ENCODE results near the gene F13B.

DNA sequence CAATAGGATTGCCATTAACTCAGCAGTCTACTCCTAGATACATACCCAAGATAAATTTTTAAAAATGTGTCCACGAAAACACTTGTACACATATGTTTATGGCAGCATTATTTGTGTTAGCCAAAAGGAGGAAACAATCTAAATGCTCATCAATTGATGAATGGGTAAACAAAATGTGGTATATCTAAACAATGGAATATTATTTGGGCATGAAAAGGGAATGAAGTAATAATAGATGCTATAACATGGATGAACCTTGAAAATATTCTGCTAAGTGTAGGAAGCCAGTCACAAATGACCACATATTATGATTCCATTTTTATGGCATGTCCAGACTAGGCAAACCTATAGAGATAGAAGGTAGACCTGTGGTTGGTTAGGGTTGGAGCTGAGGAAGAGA lies 55.4 kb downstream of the F13B start:
- TF ChIP-seq, protein P1, sequence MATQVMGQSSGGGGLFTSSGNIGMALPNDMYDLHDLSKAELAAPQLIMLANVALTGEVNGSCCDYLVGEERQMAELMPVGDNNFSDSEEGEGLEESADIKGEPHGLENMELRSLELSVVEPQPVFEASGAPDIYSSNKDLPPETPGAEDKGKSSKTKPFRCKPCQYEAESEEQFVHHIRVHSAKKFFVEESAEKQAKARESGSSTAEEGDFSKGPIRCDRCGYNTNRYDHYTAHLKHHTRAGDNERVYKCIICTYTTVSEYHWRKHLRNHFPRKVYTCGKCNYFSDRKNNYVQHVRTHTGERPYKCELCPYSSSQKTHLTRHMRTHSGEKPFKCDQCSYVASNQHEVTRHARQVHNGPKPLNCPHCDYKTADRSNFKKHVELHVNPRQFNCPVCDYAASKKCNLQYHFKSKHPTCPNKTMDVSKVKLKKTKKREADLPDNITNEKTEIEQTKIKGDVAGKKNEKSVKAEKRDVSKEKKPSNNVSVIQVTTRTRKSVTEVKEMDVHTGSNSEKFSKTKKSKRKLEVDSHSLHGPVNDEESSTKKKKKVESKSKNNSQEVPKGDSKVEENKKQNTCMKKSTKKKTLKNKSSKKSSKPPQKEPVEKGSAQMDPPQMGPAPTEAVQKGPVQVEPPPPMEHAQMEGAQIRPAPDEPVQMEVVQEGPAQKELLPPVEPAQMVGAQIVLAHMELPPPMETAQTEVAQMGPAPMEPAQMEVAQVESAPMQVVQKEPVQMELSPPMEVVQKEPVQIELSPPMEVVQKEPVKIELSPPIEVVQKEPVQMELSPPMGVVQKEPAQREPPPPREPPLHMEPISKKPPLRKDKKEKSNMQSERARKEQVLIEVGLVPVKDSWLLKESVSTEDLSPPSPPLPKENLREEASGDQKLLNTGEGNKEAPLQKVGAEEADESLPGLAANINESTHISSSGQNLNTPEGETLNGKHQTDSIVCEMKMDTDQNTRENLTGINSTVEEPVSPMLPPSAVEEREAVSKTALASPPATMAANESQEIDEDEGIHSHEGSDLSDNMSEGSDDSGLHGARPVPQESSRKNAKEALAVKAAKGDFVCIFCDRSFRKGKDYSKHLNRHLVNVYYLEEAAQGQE (IDR thresholded peaks at IDR 0.05; ENCODE audit: insufficient read depth in 1 of 2, low read depth in 2 of 2, low read length in 2 of 2): no peak
- TF ChIP-seq POLR2AphosphoS5 (IDR thresholded peaks at IDR 0.05; ENCODE audit: low read depth, low read length): no peak

Measured in PFSK-1 (cell line).